Psoas muscle (tissue), 8 donors: ENCODE results near the gene ACTL7A. TPM values are rescaled to one million over a fixed set of nuclear protein-coding genes. Genes with fewer than 3 reads are reported as not detected.

Source experiments
- ATAC-seq, 4 donors: fragments of 200-7000 bp; cut with Tn5 transposase; one replicate each; pipeline ENCODE4 v1.9.1; 2020; ENCODE audit warnings: moderate library complexity in 3 of 4, mild to moderate bottlenecking in 2 of 4
- DNase-seq, 2 donors: peaks; one replicate each; pipeline ENCODE4 v3.0.0-alpha.2; 2020
- H3K27ac ChIP-seq: fragments of 200-600 bp; one replicate; pipeline ENCODE4 v1.8.0; 2022
- H3K27me3 ChIP-seq, 3 donors: fragments of 200-600 bp in 1 of 3; one replicate each; pipeline versions ENCODE4 v1.6.1 to v1.8.0; 2013 to 2022; ENCODE audit warnings: low read length in 2 of 3, mild to moderate bottlenecking in 2 of 3, moderate library complexity in 1 of 3; ENCODE audit not compliant: insufficient read depth in 3 of 3
- H3K36me3 ChIP-seq, 2 donors: fragments of 200-600 bp in 1 of 2; one replicate each; pipeline versions ENCODE4 v1.6.1 to v1.8.0; 2013 to 2022; ENCODE audit warnings: low read depth in 1 of 2, mild to moderate bottlenecking in 1 of 2, moderate library complexity in 1 of 2; ENCODE audit not compliant: insufficient read depth in 1 of 2
- H3K4me1 ChIP-seq: fragments of 200-600 bp; one replicate; pipeline ENCODE4 v1.8.0; 2022
- H3K4me3 ChIP-seq: fragments of 200-600 bp; one replicate; pipeline ENCODE4 v1.8.0; 2022; ENCODE audit warnings: mild to moderate bottlenecking
- H3K9me3 ChIP-seq: fragments of 200-600 bp; one replicate; pipeline ENCODE4 v1.8.0; 2022
- CTCF ChIP-seq: fragments of 200-600 bp; IDR thresholded peaks from one replicate; pipeline ENCODE4 v1.8.0; 2022; ENCODE audit warnings: antibody characterized with exemption
- WGBS, 3 donors: extraction: QIAGEN DNeasy Blood & Tissue Kit; methylation state at CpG; one replicate each; pipeline versions ENCODE4 v1.1.6 to v1.1.7; 2013; 5-methylcytosine and 5-hydroxymethylcytosine counted together
- intact Hi-C, 2 donors: fragments of 100-400 bp; cut with DNase I; formaldehyde crosslinking; loops; one replicate each; pipeline versions ENCODE4 v1.11.0 to v1.14.2; 2022
- polyA plus RNA-seq, 3 donors: library from polyadenylated mRNA; stranded (reverse); fragments of 200-250 nt; gene quantifications; one replicate each; pipeline ENCODE4 v1.2.3, GENCODE V29; 2013
- total RNA-seq, 4 donors: library from RNA; stranded (reverse); fragmentation: NEBNext Ultra II Directional in 2 of 4; extraction: Animal tissue kit (Norgen Biotek cat#: 25700) in 2 of 4; gene quantifications; one replicate each; pipeline versions ENCODE4 v1.2.1 to v1.2.4, GENCODE V29; 2021 to 2023
- donor health status: healthy with polysubstance abuse.
- donor health status: DM: no; HTN: no; CAD: no; lungs with moderate emphysema.
- donor health status: Bipolar disorder and iron deficiency.
- donor health status: healthy.
- donor health status: DM: yes; HTN: yes; CAD: no.
- donor health status: DM: no; HTN: no; CAD: no.
- donor health status: DM: no; HTN: no; CAD: no.
- donor health status: DM: yes; HTN: yes; CAD: no.

Gene ACTL7A
- total and polyA plus RNA-seq, 7 donors, result not detected

GRCh38 chr9:108852079-108852478 is 10.0 kb upstream of the ACTL7A start:
- H3K9me3 ChIP-seq, result no peaks in the 10 kb centered on the region
- H3K36me3 ChIP-seq, result no peaks in the 10 kb centered on the region
- no peaks in the 10 kb centered on the region for H3K27me3 ChIP-seq
- 29 to 52% (median 37%) methylated on average over 1 of the region's 1 CpG for WGBS, 3 donors
- ATAC-seq (no peak), DNase-seq (no peak)
- no peak for TF ChIP-seq CTCF
- no peak overlapping the region for H3K4me3 ChIP-seq
- intact Hi-C loops, result no loop called here
- no peak overlapping the region for H3K27ac ChIP-seq
- no peaks in the 10 kb centered on the region for H3K4me1 ChIP-seq

GRCh38 chr9:108854094-108854493 is 8.0 kb upstream of the ACTL7A start:
- Histone ChIP-seq H3K4me3 (no peak overlapping the region), H3K9me3 (no peaks in the 10 kb centered on the region), H3K27me3 (no peaks in the 10 kb centered on the region), H3K4me1 (no peaks in the 10 kb centered on the region), H3K36me3 (no peaks in the 10 kb centered on the region), H3K27ac (no peak overlapping the region)
- 90 to 93% (median 92%) methylated on average over 3 of the region's 3 CpGs for WGBS, 3 donors
- ATAC-seq, result no peak
- DNase-seq, result no peak
- TF ChIP-seq CTCF, result no peak
- intact Hi-C loops, result no loop called here

GRCh38 chr9:108854641-108855528 is 7.2 kb upstream of the ACTL7A start:
- DNase-seq (peak in 1 of 2 donors; percentile 76), ATAC-seq (peak; percentile 52 to 67 (median 62))
- intact Hi-C loops, result no loop called here

GRCh38 chr9:108855529-108855886 is 6.6 kb upstream of the ACTL7A start:
- H3K9me3 ChIP-seq, result no peaks in the 10 kb centered on the region
- H3K27me3 ChIP-seq, result no peaks in the 10 kb centered on the region
- DNase-seq, result no peak
- WGBS, 3 donors, result 97% methylated on average over 25 of the region's 25 CpGs
- intact Hi-C loops, result no loop called here
- no peaks in the 10 kb centered on the region for H3K36me3 ChIP-seq
- no peak overlapping the region for H3K27ac ChIP-seq
- H3K4me3 ChIP-seq, result no peak overlapping the region
- no peaks in the 10 kb centered on the region for H3K4me1 ChIP-seq
- ATAC-seq, result no peak
- no peak for TF ChIP-seq CTCF

More at GRCh38 chr9:108854641-108855528, 7.2 kb upstream of the ACTL7A start:
- 65 to 71% (median 66%) methylated on average over 58 to 59 of the region's 59 CpGs for WGBS, 3 donors
- no peak for TF ChIP-seq CTCF
- Histone ChIP-seq H3K36me3 (no peaks in the 10 kb centered on the region), H3K4me1 (no peaks in the 10 kb centered on the region), H3K27ac (no peak overlapping the region), H3K9me3 (no peaks in the 10 kb centered on the region), H3K27me3 (no peaks in the 10 kb centered on the region), H3K4me3 (no peak overlapping the region)
